ENCODE data around the gene ERG28. TPM values are rescaled to one million over a fixed set of nuclear protein-coding genes. Genes with fewer than 3 reads are reported as not detected.

The ERG28 gene
- total and polyA plus RNA-seq, 4 donors, result 13.6 to 67.2 (median 40.2) TPM

GRCh38 chr14:75649773-75650172 is 10.9 kb downstream of the ERG28 start:
- DNase-seq (no peak), ATAC-seq (ENCODE audit: insufficient read depth, low FRiP score) (no peak)
- no peak overlapping the region for H3K4me3 ChIP-seq
- TF ChIP-seq, protein P1, sequence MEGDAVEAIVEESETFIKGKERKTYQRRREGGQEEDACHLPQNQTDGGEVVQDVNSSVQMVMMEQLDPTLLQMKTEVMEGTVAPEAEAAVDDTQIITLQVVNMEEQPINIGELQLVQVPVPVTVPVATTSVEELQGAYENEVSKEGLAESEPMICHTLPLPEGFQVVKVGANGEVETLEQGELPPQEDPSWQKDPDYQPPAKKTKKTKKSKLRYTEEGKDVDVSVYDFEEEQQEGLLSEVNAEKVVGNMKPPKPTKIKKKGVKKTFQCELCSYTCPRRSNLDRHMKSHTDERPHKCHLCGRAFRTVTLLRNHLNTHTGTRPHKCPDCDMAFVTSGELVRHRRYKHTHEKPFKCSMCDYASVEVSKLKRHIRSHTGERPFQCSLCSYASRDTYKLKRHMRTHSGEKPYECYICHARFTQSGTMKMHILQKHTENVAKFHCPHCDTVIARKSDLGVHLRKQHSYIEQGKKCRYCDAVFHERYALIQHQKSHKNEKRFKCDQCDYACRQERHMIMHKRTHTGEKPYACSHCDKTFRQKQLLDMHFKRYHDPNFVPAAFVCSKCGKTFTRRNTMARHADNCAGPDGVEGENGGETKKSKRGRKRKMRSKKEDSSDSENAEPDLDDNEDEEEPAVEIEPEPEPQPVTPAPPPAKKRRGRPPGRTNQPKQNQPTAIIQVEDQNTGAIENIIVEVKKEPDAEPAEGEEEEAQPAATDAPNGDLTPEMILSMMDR (IDR thresholded peaks at IDR 0.05; ENCODE audit: control extremely low read depth, extremely low read depth), result no peak
- no peaks in the 10 kb centered on the region for H3K27me3 ChIP-seq (ENCODE audit: control insufficient read depth in 3 of 3, insufficient read depth in 3 of 3, low read length in 2 of 3)
- WGBS, 2 donors, result 83 to 89% methylated on average over 1 of the region's 1 CpG
- H3K9ac ChIP-seq (ENCODE audit: insufficient read depth in 1 of 2, low read length in 2 of 2), result no peak overlapping the region
- no peaks in the 10 kb centered on the region for H3K9me3 ChIP-seq (ENCODE audit: control insufficient read depth in 4 of 4, insufficient read depth in 3 of 4, low read length in 3 of 4)
- H3K4me1 ChIP-seq (ENCODE audit: control insufficient read depth in 5 of 5, insufficient read depth in 5 of 5, low read length in 5 of 5), result peaks cover 0 to 14% (median 6%) of the 10 kb centered on the region in 5 donors
- peak overlapping the region in 1 of 2 donors; percentile 15 for H3K27ac ChIP-seq (ENCODE audit: low read depth in 1 of 2, low read length in 1 of 2)
- peaks cover 6 to 45% (median 29%) of the 10 kb centered on the region in 4 donors for H3K36me3 ChIP-seq (ENCODE audit: control insufficient read depth in 4 of 4, insufficient read depth in 4 of 4, low read length in 4 of 4)

DNA sequence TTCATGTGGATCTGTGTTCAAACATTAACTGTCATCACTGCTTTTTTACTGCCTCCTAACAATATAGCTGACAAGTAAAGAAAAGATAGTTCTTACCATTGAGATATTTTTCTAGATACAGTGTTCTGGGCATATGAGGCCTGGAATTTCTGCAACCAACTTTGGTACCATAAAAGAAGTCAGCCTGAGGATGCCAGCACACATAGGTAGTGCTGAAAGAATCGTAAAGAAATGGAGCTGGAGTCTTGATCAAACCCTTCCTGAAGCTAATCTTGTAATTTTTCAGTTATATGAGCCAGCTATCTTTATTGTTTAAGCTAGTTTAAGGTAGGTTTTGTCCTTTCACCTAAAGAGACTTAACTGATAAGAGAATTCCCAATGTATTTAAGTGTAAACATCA is 11.3 kb downstream of the ERG28 start:
- no peak overlapping the region for H3K9ac ChIP-seq (ENCODE audit: insufficient read depth in 1 of 2, low read length in 2 of 2)
- WGBS, 2 donors, result 96% methylated on average over 1 of the region's 1 CpG
- no peak overlapping the region for H3K4me3 ChIP-seq
- H3K27ac ChIP-seq (ENCODE audit: low read depth in 1 of 2, low read length in 1 of 2), result no peak overlapping the region
- TF ChIP-seq, protein P1 (IDR thresholded peaks at IDR 0.05; ENCODE audit: control extremely low read depth, extremely low read depth), result no peak
- peaks cover 0 to 14% (median 6%) of the 10 kb centered on the region in 5 donors for H3K4me1 ChIP-seq (ENCODE audit: control insufficient read depth in 5 of 5, insufficient read depth in 5 of 5, low read length in 5 of 5)
- no peak for DNase-seq
- no peaks in the 10 kb centered on the region for H3K9me3 ChIP-seq (ENCODE audit: control insufficient read depth in 4 of 4, insufficient read depth in 3 of 4, low read length in 3 of 4)
- H3K27me3 ChIP-seq (ENCODE audit: control insufficient read depth in 3 of 3, insufficient read depth in 3 of 3, low read length in 2 of 3), result no peaks in the 10 kb centered on the region
- peaks cover 6 to 41% (median 26%) of the 10 kb centered on the region in 4 donors for H3K36me3 ChIP-seq (ENCODE audit: control insufficient read depth in 4 of 4, insufficient read depth in 4 of 4, low read length in 4 of 4)
- ATAC-seq (ENCODE audit: insufficient read depth, low FRiP score), result no peak

- H3K9ac ChIP-seq (ENCODE audit: insufficient read depth in 1 of 2, low read length in 2 of 2), result peak overlapping the region in 1 of 2 donors; percentile 27
- WGBS, 2 donors, result 54 to 73% methylated on average over 9 of the region's 9 CpGs
- peak; percentile 70 for ATAC-seq (ENCODE audit: insufficient read depth, low FRiP score)
- TF ChIP-seq, protein P1 (IDR thresholded peaks at IDR 0.05; ENCODE audit: control extremely low read depth, extremely low read depth), result no peak
- H3K27me3 ChIP-seq (ENCODE audit: control insufficient read depth in 3 of 3, insufficient read depth in 3 of 3, low read length in 2 of 3), result no peaks in the 10 kb centered on the region
- H3K9me3 ChIP-seq (ENCODE audit: control insufficient read depth in 4 of 4, insufficient read depth in 3 of 4, low read length in 3 of 4), result no peaks in the 10 kb centered on the region
- H3K36me3 ChIP-seq (ENCODE audit: control insufficient read depth in 4 of 4, insufficient read depth in 4 of 4, low read length in 4 of 4), result peaks cover 6 to 32% (median 22%) of the 10 kb centered on the region in 4 donors
- peak overlapping the region; percentile 42 to 57 for H3K27ac ChIP-seq (ENCODE audit: low read depth in 1 of 2, low read length in 1 of 2)
- H3K4me1 ChIP-seq (ENCODE audit: control insufficient read depth in 5 of 5, insufficient read depth in 5 of 5, low read length in 5 of 5), result peaks cover 0 to 14% (median 6%) of the 10 kb centered on the region in 5 donors
- DNase-seq, result peak; percentile 74 to 87 (median 77)
- H3K4me3 ChIP-seq, result no peak overlapping the region
These were observed 12.4 kb downstream of the ERG28 start for GRCh38 chr14:75648066-75648838.
